Measurements from ENCODE around the gene BRAP. TPM values are rescaled to one million over a fixed set of nuclear protein-coding genes. Genes with fewer than 3 reads are reported as not detected.
"Not testable (repeated sequence)": the region's sequence is repeated elsewhere in the genome, so short reads cannot be mapped to it uniquely, and the experiment has no call there.

BRAP gene
- total RNA-seq, 1 donor from 2014 or later = 26.5 TPM

DNA sequence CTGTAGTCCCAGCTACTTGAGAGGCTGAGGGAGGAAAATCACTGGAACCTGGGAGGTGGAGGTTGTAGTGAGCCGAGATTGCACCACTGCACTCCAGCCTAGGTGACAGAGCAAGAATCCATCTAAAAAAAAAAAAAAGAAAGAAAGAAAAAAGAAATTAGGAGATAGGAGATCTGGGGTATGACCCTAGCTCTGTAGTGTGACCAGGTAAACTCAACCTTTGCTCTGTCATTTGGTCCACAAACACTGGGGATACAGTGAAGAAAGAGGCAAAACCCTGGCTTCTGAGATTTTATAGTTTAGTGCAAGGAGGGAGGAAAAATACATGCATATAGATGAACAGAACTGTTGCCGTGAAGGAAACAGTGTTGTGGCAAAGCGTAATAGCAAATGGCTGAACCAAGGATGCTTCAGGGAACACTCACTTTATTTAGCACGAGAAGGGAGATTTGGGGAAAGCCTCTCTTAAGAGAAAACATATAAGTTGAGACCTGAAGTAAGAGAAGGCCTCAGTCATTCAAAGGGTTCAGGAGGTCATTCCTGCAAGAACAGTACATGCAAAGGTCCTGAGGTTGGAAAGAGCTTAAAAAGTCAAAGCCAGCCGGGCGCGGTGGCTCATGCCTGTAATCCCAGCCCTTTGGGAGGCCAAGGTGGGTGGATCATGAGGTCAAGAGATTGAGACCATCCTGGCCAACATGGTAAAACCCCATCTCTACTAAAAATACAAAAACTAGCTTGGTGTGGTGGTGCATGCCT, 57.1 kb downstream of the BRAP start:
- H3K4me2 ChIP-seq = no peak overlapping the region
- H3K4me1 ChIP-seq = peaks cover 3% of the 10 kb centered on the region
- no peaks in the 10 kb centered on the region for H3K79me2 ChIP-seq (ENCODE audit: low read depth)
- no peak overlapping the region for H3K27ac ChIP-seq
- DNase-seq (ENCODE audit: low spot score) = no peak
- no peaks in the 10 kb centered on the region for H4K20me1 ChIP-seq (ENCODE audit: low read depth)
- no peak overlapping the region for H3K9ac ChIP-seq
- no peaks in the 10 kb centered on the region for H3K9me3 ChIP-seq (ENCODE audit: low read depth)
- Mint-ChIP-seq H3K27me3 (ENCODE audit: insufficient read depth, low read depth) (no peaks in the 10 kb centered on the region), H3K4me3 (no peak overlapping the region), H3K9me3 (no peaks in the 10 kb centered on the region), H3K27ac (no peak overlapping the region), H3K36me3 (no peaks in the 10 kb centered on the region), H3K4me1 (peaks cover 4% of the 10 kb centered on the region)
- H3F3A ChIP-seq (ENCODE audit: low read depth) = peaks cover 3% of the 10 kb centered on the region
- H3K4me3 ChIP-seq = no peak overlapping the region
- no peak overlapping the region for H2AFZ ChIP-seq (replicated peaks)
- no peaks in the 10 kb centered on the region for H3K27me3 ChIP-seq
- H3K36me3 ChIP-seq = no peaks in the 10 kb centered on the region
- no peak for TF ChIP-seq EZH2 (IDR thresholded peaks at IDR 0.05)
- TF ChIP-seq, protein P1, sequence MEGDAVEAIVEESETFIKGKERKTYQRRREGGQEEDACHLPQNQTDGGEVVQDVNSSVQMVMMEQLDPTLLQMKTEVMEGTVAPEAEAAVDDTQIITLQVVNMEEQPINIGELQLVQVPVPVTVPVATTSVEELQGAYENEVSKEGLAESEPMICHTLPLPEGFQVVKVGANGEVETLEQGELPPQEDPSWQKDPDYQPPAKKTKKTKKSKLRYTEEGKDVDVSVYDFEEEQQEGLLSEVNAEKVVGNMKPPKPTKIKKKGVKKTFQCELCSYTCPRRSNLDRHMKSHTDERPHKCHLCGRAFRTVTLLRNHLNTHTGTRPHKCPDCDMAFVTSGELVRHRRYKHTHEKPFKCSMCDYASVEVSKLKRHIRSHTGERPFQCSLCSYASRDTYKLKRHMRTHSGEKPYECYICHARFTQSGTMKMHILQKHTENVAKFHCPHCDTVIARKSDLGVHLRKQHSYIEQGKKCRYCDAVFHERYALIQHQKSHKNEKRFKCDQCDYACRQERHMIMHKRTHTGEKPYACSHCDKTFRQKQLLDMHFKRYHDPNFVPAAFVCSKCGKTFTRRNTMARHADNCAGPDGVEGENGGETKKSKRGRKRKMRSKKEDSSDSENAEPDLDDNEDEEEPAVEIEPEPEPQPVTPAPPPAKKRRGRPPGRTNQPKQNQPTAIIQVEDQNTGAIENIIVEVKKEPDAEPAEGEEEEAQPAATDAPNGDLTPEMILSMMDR (IDR thresholded peaks at IDR 0.05) = no peak
- no peak for TF ChIP-seq EZH2phosphoT487 (IDR thresholded peaks at IDR 0.05)

DNA sequence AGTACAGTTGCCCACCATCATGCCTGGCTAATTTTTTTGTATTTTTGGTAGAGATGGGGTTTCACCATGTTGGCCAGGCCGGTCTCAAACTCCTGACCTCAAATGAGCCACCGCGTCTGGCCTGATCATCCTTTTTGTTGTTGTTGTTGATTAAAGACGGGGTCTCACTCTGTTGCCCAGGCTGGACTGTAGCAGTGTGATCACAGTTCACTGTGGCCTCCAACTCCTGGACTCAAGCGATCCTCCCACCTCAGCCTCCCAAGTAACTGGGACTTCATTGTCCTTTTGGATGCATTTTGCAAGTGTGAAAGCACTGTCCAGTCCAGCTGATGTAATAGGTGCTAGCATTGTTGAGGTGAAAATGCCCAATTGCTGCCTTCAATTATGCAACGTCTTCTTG, 59.5 kb downstream of the BRAP start:
- Histone ChIP-seq H3K4me2 (no peak overlapping the region), H3K27me3 (no peaks in the 10 kb centered on the region), H3K4me3 (no peak overlapping the region), H3K9me3 (ENCODE audit: low read depth) (no peaks in the 10 kb centered on the region), H4K20me1 (ENCODE audit: low read depth) (no peaks in the 10 kb centered on the region), H3K79me2 (ENCODE audit: low read depth) (no peaks in the 10 kb centered on the region), H3K27ac (no peak overlapping the region), H3K9ac (no peak overlapping the region), H3K36me3 (no peaks in the 10 kb centered on the region), H2AFZ (replicated peaks) (no peak overlapping the region), H3K4me1 (no peaks in the 10 kb centered on the region), H3F3A (ENCODE audit: low read depth) (no peaks in the 10 kb centered on the region)
- no peak overlapping the region for H3K27ac Mint-ChIP-seq
- DNase-seq (ENCODE audit: low spot score) = no peak
- no peaks in the 10 kb centered on the region for H3K36me3 Mint-ChIP-seq
- TF ChIP-seq, protein P1 (IDR thresholded peaks at IDR 0.05) = no peak
- TF ChIP-seq EZH2phosphoT487 (IDR thresholded peaks at IDR 0.05) = no peak
- no peak for TF ChIP-seq EZH2 (IDR thresholded peaks at IDR 0.05)
- no peaks in the 10 kb centered on the region for H3K4me1 Mint-ChIP-seq
- no peaks in the 10 kb centered on the region for H3K9me3 Mint-ChIP-seq
- H3K4me3 Mint-ChIP-seq = no peak overlapping the region
- no peaks in the 10 kb centered on the region for H3K27me3 Mint-ChIP-seq (ENCODE audit: insufficient read depth, low read depth)

DNA sequence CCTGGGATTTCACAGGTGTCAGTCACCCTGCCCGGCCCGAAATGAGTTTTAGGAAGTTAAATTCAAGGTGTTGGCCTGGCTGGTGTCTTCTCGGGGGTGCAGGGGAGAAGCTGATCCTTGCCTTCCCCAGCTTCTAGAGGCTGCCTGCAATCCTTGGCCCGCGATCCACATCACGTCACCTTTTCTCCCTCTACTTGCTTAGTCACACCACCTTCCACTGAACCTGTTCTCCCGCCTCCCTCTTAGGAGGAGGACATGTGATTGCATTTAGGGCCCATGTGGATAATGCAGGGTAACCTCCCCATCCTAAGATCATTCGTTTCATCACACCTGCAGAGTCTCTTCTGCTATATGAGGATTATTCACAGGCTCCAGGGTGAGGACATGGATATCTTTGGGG, 61.2 kb downstream of the BRAP start:
- Mint-ChIP-seq H3K36me3 (no peaks in the 10 kb centered on the region), H3K4me1 (no peaks in the 10 kb centered on the region), H3K4me3 (no peak overlapping the region), H3K9me3 (no peaks in the 10 kb centered on the region), H3K27ac (no peak overlapping the region), H3K27me3 (ENCODE audit: insufficient read depth, low read depth) (no peaks in the 10 kb centered on the region)
- no peaks in the 10 kb centered on the region for H3K36me3 ChIP-seq
- TF ChIP-seq EZH2 (IDR thresholded peaks at IDR 0.05) = no peak
- TF ChIP-seq, protein P1 (IDR thresholded peaks at IDR 0.05) = no peak
- no peak for TF ChIP-seq EZH2phosphoT487 (IDR thresholded peaks at IDR 0.05)
- H3K4me3 ChIP-seq = no peak overlapping the region
- H3K9ac ChIP-seq = no peak overlapping the region
- DNase-seq (ENCODE audit: low spot score) = no peak
- no peak overlapping the region for H3K4me2 ChIP-seq
- no peaks in the 10 kb centered on the region for H3K79me2 ChIP-seq (ENCODE audit: low read depth)
- H3K27ac ChIP-seq = no peak overlapping the region
- H3F3A ChIP-seq (ENCODE audit: low read depth) = no peaks in the 10 kb centered on the region
- no peaks in the 10 kb centered on the region for H3K4me1 ChIP-seq
- no peaks in the 10 kb centered on the region for H3K27me3 ChIP-seq
- no peak overlapping the region for H2AFZ ChIP-seq (replicated peaks)
- H4K20me1 ChIP-seq (ENCODE audit: low read depth) = no peaks in the 10 kb centered on the region
- H3K9me3 ChIP-seq (ENCODE audit: low read depth) = no peaks in the 10 kb centered on the region

DNA sequence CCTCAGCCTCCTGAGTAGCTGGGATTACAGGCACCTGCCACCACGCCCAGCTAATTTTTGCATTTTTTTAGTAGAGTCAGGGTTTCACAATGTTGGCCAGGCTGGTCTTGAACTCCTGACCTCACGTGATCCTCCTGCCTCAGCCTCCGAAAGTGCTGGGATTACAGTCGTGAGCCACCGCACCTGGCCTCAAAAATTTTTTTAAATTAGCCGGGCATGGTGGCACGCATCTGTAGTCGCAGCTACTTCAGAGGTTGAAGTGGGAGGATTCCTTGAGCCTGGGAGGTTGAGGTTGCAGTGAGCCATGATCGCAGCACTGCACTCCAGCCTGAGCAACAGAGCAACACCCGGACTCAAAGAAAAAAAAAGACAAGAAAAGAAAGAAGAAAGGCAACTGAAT, 67.9 kb downstream of the BRAP start:
- not testable (repeated sequence) for H3K4me2 ChIP-seq; H3K4me1 ChIP-seq; H3K4me1 Mint-ChIP-seq; H3K9ac ChIP-seq; H3K4me3 Mint-ChIP-seq; H3K27me3 Mint-ChIP-seq (ENCODE audit: insufficient read depth, low read depth); H2AFZ ChIP-seq (replicated peaks); H3K36me3 ChIP-seq; H3K36me3 Mint-ChIP-seq; H3K79me2 ChIP-seq (ENCODE audit: low read depth); H4K20me1 ChIP-seq (ENCODE audit: low read depth); H3K27me3 ChIP-seq; H3K4me3 ChIP-seq; H3K9me3 Mint-ChIP-seq; H3K9me3 ChIP-seq (ENCODE audit: low read depth); DNase-seq (ENCODE audit: low spot score); H3F3A ChIP-seq (ENCODE audit: low read depth); H3K27ac ChIP-seq; H3K27ac Mint-ChIP-seq

Data from neural progenitor cell (in vitro differentiated cells).